PC-9 (cell line): ENCODE results near the gene BAK1.

Experiments
- CTCF ChIP-seq: fragments of 200-600 bp; sonication (generic); conservative IDR thresholded peaks from 2 replicates; pipeline ENCODE4 v1.6.1; 2017; ENCODE audit warnings: mixed run types, antibody characterized with exemption, mild to moderate bottlenecking, moderate library complexity
- EZH2 ChIP-seq: fragments of 200-600 bp; sonication (generic); IDR thresholded peaks from 2 replicates; pipeline ENCODE4 v1.8.0; 2017; ENCODE audit warnings: antibody characterized with exemption, low read depth

GRCh38 chr6:33584700-33585402, 4.8 kb upstream of the BAK1 start:
- TF ChIP-seq CTCF (no peak), EZH2 (no peak)
